Mesendoderm (in vitro differentiated cells): ENCODE results near the gene VPS9D1.
A peak's percentile ranks its signal among the peaks of the same experiment; 100 is the strongest.

Experiments used
- DNase-seq: peaks from one replicate; pipeline ENCODE4 v3.0.0; 2013
- H2AK5ac ChIP-seq: 2 replicates; pipeline ENCODE4 v1.6.1; 2013; ENCODE audit warnings: low read length, inconsistent platforms
- H2BK120ac ChIP-seq: 2 replicates; pipeline ENCODE4 v1.6.1; 2013; ENCODE audit warnings: low read depth, mild to moderate bottlenecking, low read length, moderate library complexity, mixed read lengths
- H2BK15ac ChIP-seq: replicated peaks from 2 replicates; pipeline ENCODE4 v1.6.1; 2013; ENCODE audit warnings: low read depth, mild to moderate bottlenecking, moderate library complexity
- H2BK5ac ChIP-seq: 2 replicates; pipeline ENCODE4 v1.6.1; 2013; ENCODE audit warnings: low read length, inconsistent platforms
- H3K18ac ChIP-seq: 2 replicates; pipeline ENCODE4 v1.6.1; 2013; ENCODE audit warnings: mild to moderate bottlenecking, low read length, mixed read lengths
- H3K23ac ChIP-seq: one replicate; pipeline ENCODE4 v1.6.1; 2013; ENCODE audit warnings: low read length
- H3K27ac ChIP-seq: 2 replicates; pipeline ENCODE4 v1.5.1; 2013; ENCODE audit warnings: low read depth, mild to moderate bottlenecking, inconsistent platforms, low read length, moderate library complexity
- H3K27me3 ChIP-seq: 2 replicates; pipeline ENCODE4 v1.6.1; 2013; ENCODE audit warnings: low read length, control low read depth, mild to moderate bottlenecking, inconsistent platforms; ENCODE audit not compliant: insufficient read depth, poor library complexity
- H3K36me3 ChIP-seq: 2 replicates; pipeline ENCODE4 v1.6.1; 2013; ENCODE audit warnings: low read length, inconsistent platforms; ENCODE audit not compliant: control insufficient read depth, insufficient read depth
- H3K4ac ChIP-seq: one replicate; pipeline ENCODE4 v1.6.1; 2013; ENCODE audit warnings: low read depth, mild to moderate bottlenecking, low read length, moderate library complexity
- H3K4me1 ChIP-seq: 2 replicates; pipeline ENCODE4 v1.6.1; 2013; ENCODE audit warnings: low read depth, low read length, inconsistent platforms; ENCODE audit not compliant: control insufficient read depth
- H3K4me2 ChIP-seq: 2 replicates; pipeline ENCODE4 v1.6.1; 2013; ENCODE audit warnings: low read length
- H3K4me3 ChIP-seq: 2 replicates; pipeline ENCODE4 v1.5.1; 2013; ENCODE audit warnings: mild to moderate bottlenecking, low read length
- H3K56ac ChIP-seq: one replicate; pipeline ENCODE4 v1.6.1; 2013; ENCODE audit warnings: low read length
- H3K79me1 ChIP-seq: 2 replicates; pipeline ENCODE4 v1.6.1; 2013; ENCODE audit warnings: low read length, inconsistent platforms
- H3K79me2 ChIP-seq: 2 replicates; pipeline ENCODE4 v1.6.1; 2013; ENCODE audit warnings: mild to moderate bottlenecking, low read length; ENCODE audit not compliant: control insufficient read depth, insufficient read depth
- H3K9ac ChIP-seq: 2 replicates; pipeline ENCODE4 v1.6.1; 2013; ENCODE audit warnings: low read length, inconsistent platforms
- H4K5ac ChIP-seq: one replicate; pipeline ENCODE4 v1.6.1; 2013; ENCODE audit warnings: low read length
- H4K8ac ChIP-seq: one replicate; pipeline ENCODE4 v1.6.1; 2013; ENCODE audit warnings: low read depth, mild to moderate bottlenecking, control low read depth, low read length, moderate library complexity
- WGBS: extraction: QIAGEN DNeasy Blood & Tissue Kit; methylation state at CpG from one replicate; pipeline ENCODE4 v1.1.7; 2013; ENCODE audit warnings: low lambda C conversion rate, missing lambda C conversion rate; ENCODE audit not compliant: insufficient coverage; ENCODE audit errors: extremely low coverage; 5-methylcytosine and 5-hydroxymethylcytosine counted together

VPS9D1 gene

DNA sequence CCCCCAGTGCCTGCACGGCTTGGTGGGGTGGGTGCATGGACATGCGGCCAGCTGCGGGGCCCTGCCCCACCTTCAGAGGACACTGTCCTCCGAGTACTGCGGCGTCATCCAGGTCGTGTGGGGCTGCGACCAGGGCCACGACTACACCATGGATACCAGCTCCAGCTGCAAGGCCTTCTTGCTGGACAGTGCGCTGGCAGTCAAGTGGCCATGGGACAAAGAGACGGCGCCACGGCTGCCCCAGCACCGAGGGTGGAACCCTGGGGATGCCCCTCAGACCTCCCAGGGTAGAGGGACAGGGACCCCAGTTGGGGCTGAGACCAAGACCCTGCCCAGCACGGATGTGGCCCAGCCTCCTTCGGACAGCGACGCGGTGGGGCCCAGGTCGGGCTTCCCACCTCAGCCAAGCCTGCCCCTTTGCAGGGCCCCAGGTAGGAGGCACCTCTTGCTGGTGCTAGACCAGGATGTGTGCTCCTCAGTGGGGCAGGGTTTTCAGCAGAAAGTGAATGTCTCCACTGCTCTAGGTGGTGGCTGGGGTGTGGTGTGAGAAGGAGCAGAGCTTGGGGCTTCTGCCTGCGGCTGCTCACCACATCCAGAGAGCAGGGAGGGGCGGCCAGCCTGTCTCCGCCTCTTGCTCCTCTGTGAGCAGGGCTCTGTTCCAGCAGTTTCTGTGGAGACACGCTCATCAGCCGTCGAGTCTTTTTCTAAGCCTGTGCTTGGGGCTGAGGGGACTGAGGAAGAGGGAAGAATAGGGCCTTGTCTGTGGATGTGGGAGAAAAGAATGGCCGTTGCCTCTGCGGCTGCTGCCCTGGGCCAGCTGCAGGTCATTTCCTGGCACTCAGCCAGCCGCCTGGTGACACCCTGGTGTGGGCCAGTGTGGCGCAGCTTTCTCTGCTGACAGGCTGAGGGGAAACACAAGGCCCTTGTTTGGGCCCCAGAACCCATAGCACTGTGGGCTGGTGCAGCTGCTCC, 2.9 kb upstream of the VPS9D1 start:
- Histone ChIP-seq H2BK15ac (no peak overlapping the region), H3K18ac (no peak overlapping the region), H3K27ac (no peak overlapping the region), H4K5ac (no peak overlapping the region), H3K56ac (no peak overlapping the region), H2BK120ac (no peak overlapping the region), H2BK5ac (no peak overlapping the region), H4K8ac (no peak overlapping the region), H3K4me2 (no peak overlapping the region), H3K4me1 (peaks cover 4% of the 10 kb centered on the region), H3K79me1 (peaks cover 4% of the 10 kb centered on the region), H3K4me3 (no peak overlapping the region), H3K27me3 (no peaks in the 10 kb centered on the region), H3K36me3 (no peaks in the 10 kb centered on the region), H3K79me2 (no peaks in the 10 kb centered on the region), H3K9ac (no peak overlapping the region), H3K4ac (no peak overlapping the region), H2AK5ac (no peak overlapping the region), H3K23ac (no peak overlapping the region)
- no CpG with 5 or more reads among the region's 30 CpGs for WGBS
- no peak for DNase-seq

DNA sequence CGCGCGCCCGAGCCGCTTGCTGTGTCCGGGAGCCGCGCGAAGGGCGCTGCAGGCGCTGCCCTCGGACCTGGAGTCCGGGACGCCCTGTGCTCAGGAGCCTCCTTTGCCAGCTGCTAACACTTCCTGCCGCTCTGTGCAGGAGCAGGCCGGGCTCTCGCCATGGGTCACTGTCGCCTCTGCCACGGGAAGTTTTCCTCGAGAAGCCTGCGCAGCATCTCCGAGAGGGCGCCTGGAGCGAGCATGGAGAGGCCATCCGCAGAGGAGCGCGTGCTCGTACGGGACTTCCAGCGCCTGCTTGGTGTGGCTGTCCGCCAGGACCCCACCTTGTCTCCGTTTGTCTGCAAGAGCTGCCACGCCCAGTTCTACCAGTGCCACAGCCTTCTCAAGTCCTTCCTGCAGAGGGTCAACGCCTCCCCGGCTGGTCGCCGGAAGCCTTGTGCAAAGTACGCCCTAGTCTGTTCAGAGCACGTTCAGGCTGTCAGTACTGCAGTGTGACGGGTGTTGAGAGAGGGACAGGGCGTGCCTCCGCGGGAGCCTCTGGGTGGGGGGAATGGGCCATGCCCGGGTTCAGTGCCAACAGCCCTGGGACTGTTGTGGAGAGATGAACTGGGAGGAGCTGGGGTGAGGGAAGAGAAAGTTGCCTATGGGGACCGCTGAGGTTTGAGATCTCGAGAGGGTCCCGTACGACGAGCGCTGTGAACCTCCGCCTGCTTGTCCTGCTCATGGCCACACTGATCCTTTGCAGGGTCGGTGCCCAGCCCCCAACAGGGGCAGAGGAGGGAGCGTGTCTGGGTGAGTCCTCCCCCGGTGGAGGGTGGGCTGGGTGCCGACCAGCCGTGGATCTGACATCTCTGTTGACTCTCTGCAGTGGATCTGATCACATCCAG, 1.9 kb upstream of the VPS9D1 start:
- Histone ChIP-seq H3K27me3 (no peaks in the 10 kb centered on the region), H2BK5ac (no peak overlapping the region), H3K4me1 (peaks cover 4% of the 10 kb centered on the region), H3K79me2 (no peaks in the 10 kb centered on the region), H2AK5ac (no peak overlapping the region), H2BK120ac (no peak overlapping the region), H3K18ac (no peak overlapping the region), H3K4me3 (peak overlapping the region; percentile 41), H2BK15ac (no peak overlapping the region), H4K5ac (no peak overlapping the region), H3K9ac (peak overlapping the region; percentile 83), H3K4me2 (peak overlapping the region; percentile 87), H4K8ac (no peak overlapping the region), H3K36me3 (no peaks in the 10 kb centered on the region), H3K79me1 (peaks cover 4% of the 10 kb centered on the region), H3K27ac (no peak overlapping the region), H3K4ac (no peak overlapping the region), H3K23ac (no peak overlapping the region), H3K56ac (peak overlapping the region; percentile 86)
- no CpG with 5 or more reads among the region's 56 CpGs for WGBS
- peak; percentile 28 for DNase-seq

DNA sequence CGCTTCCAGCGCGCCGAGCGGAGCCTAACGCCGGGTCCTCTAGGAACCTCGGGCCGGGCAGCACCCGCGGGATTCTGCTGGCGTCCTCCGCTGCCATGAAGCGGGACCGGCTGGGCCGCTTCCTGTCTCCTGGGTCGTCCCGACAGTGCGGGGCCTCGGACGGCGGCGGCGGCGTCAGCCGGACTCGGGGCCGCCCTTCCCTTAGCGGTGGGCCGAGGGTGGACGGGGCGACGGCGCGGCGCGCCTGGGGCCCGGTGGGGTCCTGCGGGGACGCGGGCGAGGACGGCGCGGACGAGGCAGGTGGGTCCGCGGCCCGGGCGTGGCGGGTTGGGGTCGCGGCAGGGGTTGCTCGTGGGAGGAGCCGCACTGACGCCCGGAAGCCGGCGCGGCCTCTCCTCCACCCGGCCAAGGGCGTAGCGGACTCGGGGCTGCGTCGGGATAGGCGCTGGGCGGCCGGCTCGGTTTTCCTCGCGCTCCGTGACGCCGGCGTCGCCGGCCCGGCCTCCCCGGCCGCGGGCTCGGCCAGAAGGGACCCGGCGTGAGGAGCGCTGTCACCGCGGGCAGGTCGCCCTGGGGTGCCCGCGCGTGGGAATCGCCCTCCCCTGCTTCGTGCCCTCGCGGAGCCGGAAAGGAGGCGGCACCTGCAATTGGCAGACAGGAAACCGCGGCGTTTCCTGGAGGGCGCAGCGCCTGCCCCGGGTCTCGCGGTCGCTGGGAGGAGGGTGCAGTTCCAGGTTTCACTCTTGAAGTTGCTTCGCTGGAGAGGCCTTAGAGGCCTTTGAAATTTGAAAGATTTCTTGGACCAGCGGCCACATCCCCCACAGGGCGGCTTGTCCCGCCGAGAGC, 1.1 kb upstream of the VPS9D1 start:
- H3K36me3 ChIP-seq = no peaks in the 10 kb centered on the region
- DNase-seq = peak; percentile 49
- peak overlapping the region; percentile 86 for H3K56ac ChIP-seq
- H3K79me1 ChIP-seq = peaks cover 4% of the 10 kb centered on the region
- peak overlapping the region; percentile 87 for H3K4me2 ChIP-seq
- H4K8ac ChIP-seq = no peak overlapping the region
- H3K23ac ChIP-seq = no peak overlapping the region
- H3K9ac ChIP-seq = peak overlapping the region; percentile 83
- no peak overlapping the region for H2BK120ac ChIP-seq
- no peak overlapping the region for H2BK15ac ChIP-seq
- no peak overlapping the region for H2BK5ac ChIP-seq
- peak overlapping the region; percentile 41 for H3K4me3 ChIP-seq
- H3K18ac ChIP-seq = no peak overlapping the region
- peaks cover 4% of the 10 kb centered on the region for H3K4me1 ChIP-seq
- no peaks in the 10 kb centered on the region for H3K79me2 ChIP-seq
- no CpG with 5 or more reads among the region's 112 CpGs for WGBS
- H4K5ac ChIP-seq = no peak overlapping the region
- H2AK5ac ChIP-seq = no peak overlapping the region
- peak overlapping the region; percentile 74 for H3K27ac ChIP-seq
- no peaks in the 10 kb centered on the region for H3K27me3 ChIP-seq
- no peak overlapping the region for H3K4ac ChIP-seq

DNA sequence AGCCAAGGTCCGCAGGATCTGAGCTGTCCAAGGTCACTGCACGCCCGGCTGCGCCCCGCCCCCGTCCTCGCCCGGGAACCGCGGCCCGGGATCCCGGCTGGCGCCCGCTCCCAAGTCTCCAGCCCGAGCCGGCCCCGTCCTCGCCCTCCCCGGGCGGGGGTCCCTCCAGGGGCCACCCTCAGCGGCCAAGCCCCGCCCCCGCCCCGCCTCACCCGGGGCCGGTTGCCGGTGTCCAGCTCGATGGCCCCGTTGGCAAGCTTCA, 216 bp downstream of the VPS9D1 start:
- H2BK5ac ChIP-seq = no peak overlapping the region
- H3K56ac ChIP-seq = peak overlapping the region; percentile 94
- WGBS = no CpG with 5 or more reads among the region's 29 CpGs
- no peak overlapping the region for H3K23ac ChIP-seq
- H3K27ac ChIP-seq = peak overlapping the region; percentile 88
- no peaks in the 10 kb centered on the region for H3K27me3 ChIP-seq
- peak overlapping the region; percentile 19 for H3K18ac ChIP-seq
- peak; percentile 52 for DNase-seq
- peak overlapping the region; percentile 84 for H3K9ac ChIP-seq
- peaks cover 4% of the 10 kb centered on the region for H3K79me1 ChIP-seq
- H2AK5ac ChIP-seq = no peak overlapping the region
- peak overlapping the region; percentile 60 for H3K4me2 ChIP-seq
- no peaks in the 10 kb centered on the region for H3K79me2 ChIP-seq
- H3K4me1 ChIP-seq = peaks cover 4% of the 10 kb centered on the region
- H4K8ac ChIP-seq = no peak overlapping the region
- H4K5ac ChIP-seq = no peak overlapping the region
- no peak overlapping the region for H2BK15ac ChIP-seq
- H3K4me3 ChIP-seq = peak overlapping the region; percentile 50
- no peaks in the 10 kb centered on the region for H3K36me3 ChIP-seq
- no peak overlapping the region for H2BK120ac ChIP-seq
- H3K4ac ChIP-seq = no peak overlapping the region

DNA sequence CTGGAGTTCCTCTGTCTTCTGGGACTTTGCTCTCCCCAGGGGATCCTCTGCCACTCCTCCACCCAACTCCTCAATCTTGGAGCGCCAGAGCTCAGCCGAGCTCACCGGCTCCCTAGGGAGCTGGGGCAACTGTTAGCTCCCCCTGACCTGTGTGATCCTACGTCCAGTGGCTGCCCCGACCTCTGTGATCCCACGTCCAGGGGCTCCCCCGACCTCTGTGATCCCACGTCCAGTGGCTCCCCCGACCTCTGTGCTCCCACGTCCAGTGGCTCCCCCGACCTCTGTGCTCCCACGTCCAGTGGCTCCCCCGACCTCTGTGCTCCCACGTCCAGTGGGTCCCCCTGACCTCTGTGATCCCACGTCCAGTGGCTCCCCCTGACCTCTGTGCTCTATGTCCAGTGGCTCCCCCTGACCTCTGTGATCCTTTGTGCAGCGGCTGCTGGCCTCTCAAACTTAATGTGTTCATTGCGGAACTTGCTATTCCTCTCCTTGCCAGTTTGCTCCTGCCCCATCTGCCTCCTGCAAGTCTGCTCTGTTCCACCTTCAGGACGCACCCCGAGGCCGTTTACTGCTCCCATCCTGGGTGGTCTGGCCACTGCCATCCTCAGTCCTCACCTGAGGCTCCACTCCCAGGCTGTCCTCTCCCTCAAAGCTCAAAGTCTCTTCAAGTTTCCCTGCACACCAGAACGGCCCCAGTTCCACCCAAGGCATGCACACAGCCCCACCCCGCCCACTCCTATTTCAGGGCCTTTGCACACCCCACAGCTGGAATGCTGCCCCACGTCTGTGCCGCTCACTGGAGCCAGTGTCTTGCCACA, 2.8 kb downstream of the VPS9D1 start:
- no CpG with 5 or more reads among the region's 24 CpGs for WGBS
- no peak for DNase-seq

More for the DNA sequence above, 2.8 kb downstream of the VPS9D1 start:
- H3K4me2 ChIP-seq = no peak overlapping the region
- no peak overlapping the region for H4K8ac ChIP-seq
- H3K79me1 ChIP-seq = peaks cover 4% of the 10 kb centered on the region
- H3K9ac ChIP-seq = no peak overlapping the region
- H3K23ac ChIP-seq = no peak overlapping the region
- no peaks in the 10 kb centered on the region for H3K27me3 ChIP-seq
- H3K79me2 ChIP-seq = no peaks in the 10 kb centered on the region
- H2BK5ac ChIP-seq = no peak overlapping the region
- H2BK15ac ChIP-seq = no peak overlapping the region
- no peak overlapping the region for H3K27ac ChIP-seq
- H3K4ac ChIP-seq = no peak overlapping the region
- H3K18ac ChIP-seq = no peak overlapping the region
- peaks cover 4% of the 10 kb centered on the region for H3K4me1 ChIP-seq
- no peak overlapping the region for H4K5ac ChIP-seq
- H2AK5ac ChIP-seq = no peak overlapping the region
- no peak overlapping the region for H2BK120ac ChIP-seq
- H3K36me3 ChIP-seq = no peaks in the 10 kb centered on the region
- H3K4me3 ChIP-seq = no peak overlapping the region
- H3K56ac ChIP-seq = no peak overlapping the region
